ENCODE data around the gene SLCO3A1.

GRCh38 chr15:91885054-91885453, 31.5 kb downstream of the SLCO3A1 start:
- TF ChIP-seq BRCA1 (IDR thresholded peaks at IDR 0.05; ENCODE audit: low read depth, low read length), result no peak
- no peak for TF ChIP-seq EP300 (IDR thresholded peaks at IDR 0.05; ENCODE audit: borderline replicate concordance in 1 of 2, low read depth in 2 of 2, low read length in 2 of 2)
